ENCODE results near the gene ANKK1. TPM values are rescaled to one million over a fixed set of nuclear protein-coding genes. Genes with fewer than 3 reads are reported as not detected.

Gene ANKK1
- total RNA-seq, 1 experiment from 2014 or later, result 0.90 TPM

GRCh38 chr11:113401718-113402117 is 14.1 kb downstream of the ANKK1 start:
- Mint-ChIP-seq H3K27ac (ENCODE audit: unreplicated experiment) (no peak overlapping the region), H3K4me3 (ENCODE audit: low read depth, unreplicated experiment) (no peak overlapping the region), H3K36me3 (ENCODE audit: insufficient read depth, unreplicated experiment) (no peaks in the 10 kb centered on the region), H3K4me1 (ENCODE audit: low read depth, unreplicated experiment) (no peaks in the 10 kb centered on the region), H3K27me3 (ENCODE audit: unreplicated experiment) (peaks cover 29% of the 10 kb centered on the region), H3K9me3 (ENCODE audit: low read depth, unreplicated experiment) (no peaks in the 10 kb centered on the region)
- no TSS peak for BruUV-seq (replicated peaks)
- intact Hi-C loops (cut with micrococcal nuclease; ENCODE audit: unreplicated experiment), result no loop called here
- TF ChIP-seq, protein P1, sequence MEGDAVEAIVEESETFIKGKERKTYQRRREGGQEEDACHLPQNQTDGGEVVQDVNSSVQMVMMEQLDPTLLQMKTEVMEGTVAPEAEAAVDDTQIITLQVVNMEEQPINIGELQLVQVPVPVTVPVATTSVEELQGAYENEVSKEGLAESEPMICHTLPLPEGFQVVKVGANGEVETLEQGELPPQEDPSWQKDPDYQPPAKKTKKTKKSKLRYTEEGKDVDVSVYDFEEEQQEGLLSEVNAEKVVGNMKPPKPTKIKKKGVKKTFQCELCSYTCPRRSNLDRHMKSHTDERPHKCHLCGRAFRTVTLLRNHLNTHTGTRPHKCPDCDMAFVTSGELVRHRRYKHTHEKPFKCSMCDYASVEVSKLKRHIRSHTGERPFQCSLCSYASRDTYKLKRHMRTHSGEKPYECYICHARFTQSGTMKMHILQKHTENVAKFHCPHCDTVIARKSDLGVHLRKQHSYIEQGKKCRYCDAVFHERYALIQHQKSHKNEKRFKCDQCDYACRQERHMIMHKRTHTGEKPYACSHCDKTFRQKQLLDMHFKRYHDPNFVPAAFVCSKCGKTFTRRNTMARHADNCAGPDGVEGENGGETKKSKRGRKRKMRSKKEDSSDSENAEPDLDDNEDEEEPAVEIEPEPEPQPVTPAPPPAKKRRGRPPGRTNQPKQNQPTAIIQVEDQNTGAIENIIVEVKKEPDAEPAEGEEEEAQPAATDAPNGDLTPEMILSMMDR (IDR thresholded peaks at IDR 0.05; ENCODE audit: unreplicated experiment), result no peak
- CTCF ChIA-PET, result interaction anchor here (1.1 kb wide), 1 partner anchor 104 kb away, joined by 3 read pairs; no protein-coding TSS in a partner anchor
- peak; percentile 83 for DNase-seq

DNA sequence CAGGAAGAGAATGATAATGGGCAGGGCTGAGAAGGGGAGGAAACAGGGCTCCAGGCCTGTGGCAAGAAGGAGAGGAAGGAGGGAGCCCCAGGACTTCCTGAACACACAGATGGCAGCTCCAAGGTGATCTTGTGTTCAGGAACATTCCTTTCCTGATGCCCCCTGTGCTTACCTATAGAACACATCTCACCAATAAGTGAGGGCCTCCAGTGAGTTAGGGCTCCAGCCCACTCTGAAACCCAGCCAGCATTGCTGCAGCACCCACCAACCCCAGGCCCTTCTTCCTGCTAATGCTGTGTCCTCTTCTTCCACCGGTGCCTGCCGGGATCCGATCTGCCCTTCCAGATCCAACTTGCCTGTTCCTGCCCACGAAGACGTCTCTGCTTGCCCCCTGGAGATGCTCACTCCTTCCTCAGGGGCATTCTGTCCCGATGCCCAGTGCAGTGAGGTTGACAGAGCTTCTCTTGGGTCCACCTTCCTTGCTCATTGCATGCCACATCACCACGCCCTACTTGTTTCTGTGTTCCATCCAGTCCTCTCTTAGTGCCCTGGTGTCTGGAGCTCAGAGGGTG is 17.4 kb downstream of the ANKK1 start:
- intact Hi-C loops (cut with micrococcal nuclease; ENCODE audit: unreplicated experiment), result no loop called here
- TF ChIP-seq, protein P1 (IDR thresholded peaks at IDR 0.05; ENCODE audit: unreplicated experiment), result no peak
- H3K36me3 Mint-ChIP-seq (ENCODE audit: insufficient read depth, unreplicated experiment), result no peaks in the 10 kb centered on the region
- CTCF ChIA-PET, result no interaction called here
- no peak overlapping the region for H3K4me3 Mint-ChIP-seq (ENCODE audit: low read depth, unreplicated experiment)
- no peaks in the 10 kb centered on the region for H3K9me3 Mint-ChIP-seq (ENCODE audit: low read depth, unreplicated experiment)
- no peaks in the 10 kb centered on the region for H3K4me1 Mint-ChIP-seq (ENCODE audit: low read depth, unreplicated experiment)
- no peak for DNase-seq
- no peak overlapping the region for H3K27ac Mint-ChIP-seq (ENCODE audit: unreplicated experiment)
- peaks cover 48% of the 10 kb centered on the region for H3K27me3 Mint-ChIP-seq (ENCODE audit: unreplicated experiment)
- BruUV-seq (replicated peaks), result no TSS peak

DNA sequence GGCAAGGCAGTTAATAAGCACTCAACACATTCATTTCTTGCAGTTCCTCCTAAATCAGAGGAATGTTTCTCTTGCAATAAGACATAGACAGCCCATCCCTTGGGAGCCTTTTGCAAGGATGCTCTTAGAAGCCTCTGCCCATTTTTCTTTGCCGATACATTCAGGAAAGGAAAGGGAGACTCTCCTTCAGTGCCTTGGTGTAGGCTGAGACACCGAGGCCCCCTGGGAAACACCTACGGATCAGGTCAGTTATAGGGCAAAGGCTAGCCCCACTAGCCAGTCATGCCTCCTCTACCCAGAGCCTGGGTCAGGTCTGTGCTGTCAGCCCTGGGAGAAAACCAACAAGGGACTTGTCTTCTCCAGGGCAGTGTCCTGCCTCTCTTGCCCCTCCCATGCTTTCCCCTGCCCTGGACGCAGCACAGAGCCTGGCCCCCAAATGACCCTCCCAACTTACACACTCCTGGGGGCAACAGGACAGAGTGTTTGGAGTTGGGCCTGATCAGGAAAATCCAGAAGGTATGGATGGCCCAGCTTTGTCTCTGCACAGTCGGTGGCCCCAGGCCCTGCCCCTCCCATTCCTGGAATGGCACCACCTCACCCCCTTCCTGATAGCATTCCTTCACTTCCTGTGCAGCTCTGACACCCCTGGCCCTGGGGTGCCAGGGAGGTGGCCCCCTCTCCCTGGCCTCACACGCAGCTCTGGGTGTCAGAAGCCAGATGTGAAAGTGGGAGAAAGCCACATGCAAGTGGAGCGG is 18.3 kb downstream of the ANKK1 start:
- no peaks in the 10 kb centered on the region for H3K4me1 Mint-ChIP-seq (ENCODE audit: low read depth, unreplicated experiment)
- no peak overlapping the region for H3K27ac Mint-ChIP-seq (ENCODE audit: unreplicated experiment)
- H3K27me3 Mint-ChIP-seq (ENCODE audit: unreplicated experiment), result peaks cover 48% of the 10 kb centered on the region
- H3K9me3 Mint-ChIP-seq (ENCODE audit: low read depth, unreplicated experiment), result no peaks in the 10 kb centered on the region
- DNase-seq, result no peak
- TF ChIP-seq, protein P1 (IDR thresholded peaks at IDR 0.05; ENCODE audit: unreplicated experiment), result no peak
- CTCF ChIA-PET, result no interaction called here
- no peak overlapping the region for H3K4me3 Mint-ChIP-seq (ENCODE audit: low read depth, unreplicated experiment)
- no TSS peak for BruUV-seq (replicated peaks)
- intact Hi-C loops (cut with micrococcal nuclease; ENCODE audit: unreplicated experiment), result no loop called here
- no peaks in the 10 kb centered on the region for H3K36me3 Mint-ChIP-seq (ENCODE audit: insufficient read depth, unreplicated experiment)

- intact Hi-C loops (cut with micrococcal nuclease; ENCODE audit: unreplicated experiment), result no loop called here
- no peak for DNase-seq
- H3K27me3 Mint-ChIP-seq (ENCODE audit: unreplicated experiment), result peaks cover 48% of the 10 kb centered on the region
Measured at GRCh38 chr11:113407163-113407562, 19.6 kb downstream of the ANKK1 start.

More at GRCh38 chr11:113407163-113407562, 19.6 kb downstream of the ANKK1 start:
- Mint-ChIP-seq H3K27ac (ENCODE audit: unreplicated experiment) (no peak overlapping the region), H3K9me3 (ENCODE audit: low read depth, unreplicated experiment) (no peaks in the 10 kb centered on the region), H3K4me3 (ENCODE audit: low read depth, unreplicated experiment) (no peak overlapping the region), H3K36me3 (ENCODE audit: insufficient read depth, unreplicated experiment) (no peaks in the 10 kb centered on the region), H3K4me1 (ENCODE audit: low read depth, unreplicated experiment) (no peaks in the 10 kb centered on the region)
- CTCF ChIA-PET, result no interaction called here
- no TSS peak for BruUV-seq (replicated peaks)
- TF ChIP-seq, protein P1 (IDR thresholded peaks at IDR 0.05; ENCODE audit: unreplicated experiment), result no peak
